ENCODE data around the gene IL31.
A peak's percentile ranks its signal among the peaks of the same experiment; 100 is the strongest.
"Not testable (repeated sequence)": the region's sequence is repeated elsewhere in the genome, so short reads cannot be mapped to it uniquely, and the experiment has no call there.

IL31 gene

DNA sequence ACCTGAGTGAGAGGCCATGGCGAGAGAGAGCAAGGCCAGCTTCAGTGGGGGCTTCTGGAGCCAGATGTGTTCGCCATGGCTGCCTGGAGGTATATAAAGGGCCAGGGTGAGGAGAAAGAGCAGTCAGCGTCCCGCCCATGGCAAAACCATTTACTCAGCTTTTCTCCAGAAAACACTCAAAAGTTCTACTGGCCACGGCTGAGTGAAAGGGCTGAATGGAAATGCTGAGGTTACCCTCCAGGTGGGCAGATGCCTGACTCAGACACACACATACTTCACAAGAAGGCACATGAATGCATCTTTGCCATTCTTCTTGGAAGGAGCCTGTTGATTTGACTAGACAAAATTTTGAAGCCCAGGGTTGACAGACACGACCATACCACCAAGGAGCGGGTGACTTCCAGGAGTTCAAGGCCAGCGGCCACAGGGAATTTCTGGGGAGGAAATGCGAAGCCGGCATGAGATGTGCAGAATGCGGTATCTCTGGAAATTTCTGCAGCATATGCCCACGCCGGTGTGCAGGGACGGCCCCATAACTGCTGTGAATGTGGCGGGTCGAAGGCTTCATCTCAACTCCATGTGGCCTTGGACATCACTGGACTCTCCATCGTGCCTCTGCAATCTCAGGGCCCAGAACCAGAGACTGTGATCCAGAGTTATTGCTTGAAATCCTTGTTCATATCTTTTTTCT lies at the start of gene IL31:
Gene IL31 (minus strand): TSS at position 67 of the 691 bp plus-strand sequence. CDS start 49 bp downstream, at position 18.
- H3K4me3 ChIP-seq (ENCODE audit: low read depth, low read length) = no peak within 1 kb of the TSS
- DNase-seq (ENCODE audit: low read depth) = no peak

DNA sequence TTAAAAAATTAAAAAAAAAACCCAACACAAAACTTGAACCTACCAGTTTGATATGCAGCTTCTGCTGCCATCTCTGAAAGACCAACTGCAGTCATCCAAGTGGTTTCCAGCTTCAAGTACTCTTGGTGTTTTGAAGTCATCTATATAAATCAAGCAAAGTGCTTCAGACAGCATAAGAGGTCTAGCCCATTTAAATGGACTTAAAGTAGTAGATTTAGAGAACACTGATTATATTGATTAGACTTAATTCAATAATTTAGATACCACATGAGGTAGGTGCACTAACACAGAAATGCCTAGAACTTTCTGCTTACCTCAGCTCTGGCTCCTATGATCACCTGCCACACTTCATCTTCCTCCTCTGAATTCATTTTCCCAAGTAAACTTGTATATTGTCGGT lies 42.4 kb upstream of the IL31 start:
- no peak for DNase-seq (ENCODE audit: low read depth)
- no peak overlapping the region for H3K4me3 ChIP-seq (ENCODE audit: low read depth, low read length)

DNA sequence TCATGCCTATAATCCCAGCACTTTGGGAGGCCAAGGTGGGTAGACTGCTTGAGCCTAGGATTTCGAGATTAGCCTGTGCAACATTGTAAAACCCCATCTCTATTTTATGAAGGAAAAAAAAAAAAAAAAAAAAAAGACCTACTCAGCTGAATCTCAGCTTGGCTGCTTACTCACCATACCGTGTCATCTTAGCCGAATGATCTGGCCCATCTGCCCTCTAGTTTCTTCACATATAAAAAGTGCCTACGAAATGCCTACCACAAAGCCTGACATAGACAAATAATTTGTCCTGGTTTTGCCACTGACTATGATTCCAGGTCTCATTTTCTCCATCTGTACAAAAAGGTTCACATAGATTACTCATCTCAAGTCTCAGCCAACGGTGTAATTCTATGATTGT lies 41.8 kb upstream of the IL31 start:
- no peak overlapping the region for H3K4me3 ChIP-seq (ENCODE audit: low read depth, low read length)
- DNase-seq (ENCODE audit: low read depth) = no peak

DNA sequence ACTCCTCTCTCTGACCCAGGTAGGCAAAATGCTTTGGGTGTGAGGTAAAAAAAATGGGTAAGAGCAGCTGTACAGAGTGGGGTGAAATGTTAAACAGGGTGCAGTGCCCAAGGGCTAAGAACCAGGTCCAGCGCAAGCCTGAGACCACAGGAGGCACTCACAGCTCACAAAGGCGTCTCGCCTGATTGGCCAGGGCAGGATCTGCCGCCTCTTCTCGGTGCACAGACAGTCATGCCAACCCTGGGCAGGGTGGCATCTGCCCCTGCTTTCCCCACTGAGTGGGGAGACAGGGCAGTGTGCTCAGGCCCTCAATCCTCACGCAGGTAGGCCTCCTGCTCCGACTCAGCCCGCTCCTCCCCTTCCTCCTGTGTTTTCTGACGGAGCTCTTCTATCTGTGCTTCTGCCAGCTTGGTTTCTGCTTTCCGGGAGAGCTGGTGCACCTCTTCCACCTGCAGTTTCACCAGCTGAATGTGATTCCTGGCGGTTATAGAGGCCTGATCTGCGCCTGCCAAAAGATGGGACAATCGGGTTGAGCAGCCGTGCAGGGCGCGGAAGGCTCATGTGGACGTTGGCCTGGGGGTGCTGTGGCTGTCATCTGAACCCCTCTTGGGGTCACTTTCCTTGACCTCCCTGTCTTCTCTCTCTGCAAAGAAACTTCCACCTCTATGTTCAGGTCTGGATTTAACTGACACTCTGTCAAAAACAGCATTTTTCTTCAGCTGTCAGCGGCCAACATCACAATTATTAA lies 34.2 kb upstream of the IL31 start:
- H3K4me3 ChIP-seq (ENCODE audit: low read depth, low read length) = no peak overlapping the region
- DNase-seq (ENCODE audit: low read depth) = no peak

DNA sequence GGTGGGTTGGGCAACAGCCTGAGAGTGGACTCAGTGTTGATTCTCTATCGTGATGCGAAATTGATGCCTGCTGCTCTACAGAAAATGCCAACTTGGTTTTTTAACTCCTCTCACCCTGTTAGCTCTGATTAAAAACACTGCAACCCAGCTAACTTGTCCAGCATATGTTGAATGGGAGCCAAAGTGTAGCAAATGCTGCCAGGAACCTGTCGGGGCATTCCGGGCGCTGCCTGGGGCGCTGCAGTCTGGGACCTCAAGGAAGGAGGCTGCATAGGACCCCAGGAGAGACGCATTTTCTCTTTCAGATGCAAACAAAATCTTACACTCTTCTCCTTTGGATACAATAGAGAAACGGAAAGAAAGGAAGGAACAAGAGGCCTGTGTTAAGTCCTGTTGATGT lies 33.4 kb upstream of the IL31 start:
- H3K4me3 ChIP-seq (ENCODE audit: low read depth, low read length) = no peak overlapping the region
- DNase-seq (ENCODE audit: low read depth) = no peak

DNA sequence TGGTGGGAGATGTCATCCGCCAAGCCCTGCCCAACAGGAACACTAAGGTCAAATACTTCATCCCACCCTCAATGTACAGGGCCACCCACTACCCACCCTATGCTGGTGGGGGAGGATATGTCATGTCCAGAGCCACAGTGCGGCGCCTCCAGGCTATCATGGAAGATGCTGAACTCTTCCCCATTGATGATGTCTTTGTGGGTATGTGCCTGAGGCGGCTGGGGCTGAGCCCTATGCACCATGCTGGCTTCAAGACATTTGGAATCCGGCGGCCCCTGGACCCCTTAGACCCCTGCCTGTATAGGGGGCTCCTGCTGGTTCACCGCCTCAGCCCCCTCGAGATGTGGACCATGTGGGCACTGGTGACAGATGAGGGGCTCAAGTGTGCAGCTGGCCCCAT lies 33.0 kb upstream of the IL31 start:
- H3K4me3 ChIP-seq (ENCODE audit: low read depth, low read length) = no peak overlapping the region
- no peak for DNase-seq (ENCODE audit: low read depth)

DNA sequence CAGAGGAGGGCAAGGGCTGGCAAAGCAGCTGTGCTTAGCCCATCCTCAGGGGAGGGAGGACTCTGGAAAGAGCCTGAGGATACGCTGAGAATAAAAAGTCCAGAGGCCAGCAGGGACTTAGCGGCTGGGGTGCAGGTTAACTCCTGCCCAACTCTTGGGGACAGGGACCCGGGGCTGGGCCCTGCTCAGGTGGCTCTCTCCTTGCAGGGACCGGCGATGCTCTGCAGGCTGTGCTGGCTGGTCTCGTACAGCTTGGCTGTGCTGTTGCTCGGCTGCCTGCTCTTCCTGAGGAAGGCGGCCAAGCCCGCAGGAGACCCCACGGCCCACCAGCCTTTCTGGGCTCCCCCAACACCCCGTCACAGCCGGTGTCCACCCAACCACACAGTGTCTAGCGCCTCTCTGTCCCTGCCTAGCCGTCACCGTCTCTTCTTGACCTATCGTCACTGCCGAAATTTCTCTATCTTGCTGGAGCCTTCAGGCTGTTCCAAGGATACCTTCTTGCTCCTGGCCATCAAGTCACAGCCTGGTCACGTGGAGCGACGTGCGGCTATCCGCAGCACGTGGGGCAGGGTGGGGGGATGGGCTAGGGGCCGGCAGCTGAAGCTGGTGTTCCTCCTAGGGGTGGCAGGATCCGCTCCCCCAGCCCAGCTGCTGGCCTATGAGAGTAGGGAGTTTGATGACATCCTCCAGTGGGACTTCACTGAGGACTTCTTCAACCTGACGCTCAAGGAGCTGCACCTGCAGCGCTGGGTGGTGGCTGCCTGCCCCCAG lies 32.3 kb upstream of the IL31 start:
- no peak overlapping the region for H3K4me3 ChIP-seq (ENCODE audit: low read depth, low read length)
- DNase-seq (ENCODE audit: low read depth) = no peak

DNA sequence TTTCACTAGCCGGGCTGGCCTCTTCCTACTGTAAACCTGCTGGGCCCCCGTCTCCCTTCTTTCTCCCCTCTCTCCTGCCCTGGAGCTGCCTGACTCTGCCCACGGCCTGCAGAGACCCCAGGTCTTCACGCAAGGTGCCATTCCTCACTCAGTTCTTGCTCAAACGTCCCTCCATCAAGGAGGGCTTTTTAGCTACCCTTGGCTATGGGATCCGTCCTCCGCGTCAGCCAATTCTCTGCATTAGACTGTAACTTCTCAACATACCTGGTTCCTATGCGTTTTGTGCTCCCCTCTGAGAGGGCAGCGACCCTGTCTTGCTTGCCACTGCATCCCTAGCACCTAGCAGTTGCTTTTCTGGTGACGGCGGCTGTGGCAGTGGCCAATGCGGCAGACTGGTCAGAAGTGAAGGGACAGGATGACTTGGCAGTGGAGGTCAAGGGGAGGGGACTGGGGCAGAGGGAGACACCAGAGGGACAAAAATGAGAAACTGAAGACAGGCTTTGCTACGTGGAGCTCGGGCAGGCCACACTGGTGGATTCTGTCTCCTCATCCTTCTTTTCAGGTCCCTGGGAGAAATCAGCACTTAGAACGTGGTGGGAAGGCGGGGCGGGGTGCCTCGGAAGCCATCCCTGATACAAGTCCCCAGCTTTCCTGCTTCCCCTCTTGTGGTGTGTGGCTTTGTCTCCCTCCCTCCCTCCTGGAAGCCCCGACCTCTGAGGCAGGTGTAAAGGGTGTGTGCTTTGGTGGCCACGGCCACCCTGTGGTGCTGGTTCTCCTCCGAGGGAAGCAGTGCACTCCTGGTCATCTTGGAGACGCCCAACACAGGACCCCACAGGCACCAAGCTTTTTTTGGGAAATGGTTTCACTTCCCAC lies 31.3 kb upstream of the IL31 start:
- no peak overlapping the region for H3K4me3 ChIP-seq (ENCODE audit: low read depth, low read length)

DNA sequence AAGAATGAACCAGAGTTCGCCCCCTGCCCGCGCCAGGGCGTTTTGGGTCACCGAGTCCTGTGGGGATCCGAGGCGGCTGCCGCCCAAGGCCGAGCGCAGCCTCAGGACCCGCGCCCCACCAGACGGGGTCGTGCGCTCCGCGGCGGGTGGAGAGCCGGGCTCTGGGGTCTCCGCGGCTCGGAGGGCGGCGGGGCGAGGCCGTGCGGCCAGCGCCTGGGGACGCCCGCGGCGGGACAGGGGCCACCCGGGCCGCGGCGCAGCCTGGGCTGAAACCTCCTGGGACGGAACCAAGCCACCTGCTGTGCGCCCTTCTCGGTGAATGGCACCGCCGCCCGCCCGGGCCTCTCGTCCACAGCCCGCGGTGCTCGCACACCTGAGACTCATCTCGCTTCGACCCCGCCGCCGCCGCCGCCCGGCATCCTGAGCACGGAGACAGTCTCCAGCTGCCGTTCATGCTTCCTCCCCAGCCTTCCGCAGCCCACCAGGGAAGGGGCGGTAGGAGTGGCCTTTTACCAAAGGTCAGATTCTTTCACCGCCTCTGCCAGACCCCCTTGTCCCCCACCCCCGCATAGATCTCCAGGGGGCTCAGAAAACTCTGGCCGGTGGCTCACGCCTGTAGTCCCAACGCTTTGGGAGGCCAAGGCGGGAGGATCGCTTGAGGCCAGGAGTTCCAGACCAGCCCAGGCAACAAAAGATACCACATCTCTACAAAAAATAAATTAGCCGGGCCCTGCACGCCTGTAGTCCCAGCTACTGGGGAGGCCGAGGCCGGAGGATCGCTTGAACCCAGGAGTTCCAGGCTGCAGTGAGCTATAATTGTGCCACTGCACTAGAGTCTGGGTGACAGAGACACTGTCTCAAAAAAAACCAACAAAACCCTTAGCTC lies 30.4 kb upstream of the IL31 start:
- H3K4me3 ChIP-seq (ENCODE audit: low read depth, low read length) = peak overlapping the region; percentile 60
- no peak for DNase-seq (ENCODE audit: low read depth)

More for the DNA sequence above, 31.3 kb upstream of the IL31 start:
- DNase-seq (ENCODE audit: low read depth) = no peak

DNA sequence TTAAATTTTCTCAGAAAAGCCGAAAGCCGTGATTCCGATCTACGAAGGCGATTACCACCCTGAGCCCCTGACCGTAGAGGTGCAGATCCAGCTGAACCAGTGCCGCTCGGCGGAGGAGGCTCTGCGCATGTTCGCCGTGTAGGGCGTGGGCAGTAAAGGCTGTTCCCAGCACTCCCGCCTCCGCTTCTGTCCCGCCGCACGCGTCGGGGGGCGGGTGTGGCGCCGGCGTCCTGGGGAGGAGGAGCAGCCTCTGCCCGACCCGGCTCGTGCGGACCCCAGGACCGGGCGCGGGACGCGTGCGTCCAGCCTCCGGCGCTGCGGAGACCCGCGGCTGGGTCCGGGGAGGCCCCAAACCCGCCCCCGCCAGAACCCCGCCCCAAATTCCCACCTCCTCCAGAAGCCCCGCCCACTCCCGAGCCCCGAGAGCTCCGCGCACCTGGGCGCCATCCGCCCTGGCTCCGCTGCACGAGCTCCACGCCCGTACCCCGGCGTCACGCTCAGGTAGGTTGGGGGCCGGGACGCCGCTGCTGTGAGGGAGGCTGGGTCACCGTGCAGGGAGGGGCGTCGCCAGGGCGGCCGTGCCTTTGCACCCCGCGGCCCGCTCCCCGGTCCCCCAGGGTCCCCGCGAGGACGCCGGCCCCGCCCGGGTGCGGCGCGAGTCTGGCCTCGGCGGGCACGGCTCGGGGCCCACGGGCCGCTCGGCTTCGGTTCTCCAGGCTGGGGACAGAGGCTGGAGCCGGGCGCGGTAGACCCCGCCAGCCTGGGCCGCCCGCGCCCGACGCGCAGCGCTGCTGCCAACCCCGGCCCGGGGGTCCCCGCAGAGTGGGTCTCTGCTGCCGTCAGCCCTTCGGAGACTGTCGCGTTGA lies 29.5 kb upstream of the IL31 start, which contains the start of gene B3GNT4:
Gene B3GNT4 (plus strand): TSS at position 409 of the 866 bp plus-strand sequence. CDS start 910 bp downstream, outside the sequence.
- peak within 1 kb of the TSS; percentile 60 for H3K4me3 ChIP-seq (ENCODE audit: low read depth, low read length)
- no peak for DNase-seq (ENCODE audit: low read depth)

DNA sequence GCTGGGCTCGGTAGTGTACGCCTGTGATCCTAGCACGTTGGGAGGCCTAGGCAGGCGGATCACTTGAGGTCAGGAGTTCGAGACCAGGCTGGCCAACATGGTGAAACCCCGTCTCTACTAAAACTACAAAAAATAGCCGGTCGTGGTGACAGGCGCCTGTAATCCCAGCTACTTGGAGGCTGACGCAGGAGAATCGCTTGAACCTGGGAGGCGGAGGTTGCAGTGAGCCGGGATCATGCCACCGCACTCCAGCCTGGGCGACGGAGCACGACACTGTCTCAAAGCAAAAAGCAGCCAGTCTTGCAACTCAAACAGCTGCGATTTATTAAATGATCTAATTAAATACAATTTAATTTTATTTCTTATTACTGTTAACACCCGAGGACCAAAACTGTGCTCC lies 28.8 kb upstream of the IL31 start:
- H3K4me3 ChIP-seq (ENCODE audit: low read depth, low read length) = peak overlapping the region; percentile 60
- DNase-seq (ENCODE audit: low read depth) = not testable (repeated sequence)

DNA sequence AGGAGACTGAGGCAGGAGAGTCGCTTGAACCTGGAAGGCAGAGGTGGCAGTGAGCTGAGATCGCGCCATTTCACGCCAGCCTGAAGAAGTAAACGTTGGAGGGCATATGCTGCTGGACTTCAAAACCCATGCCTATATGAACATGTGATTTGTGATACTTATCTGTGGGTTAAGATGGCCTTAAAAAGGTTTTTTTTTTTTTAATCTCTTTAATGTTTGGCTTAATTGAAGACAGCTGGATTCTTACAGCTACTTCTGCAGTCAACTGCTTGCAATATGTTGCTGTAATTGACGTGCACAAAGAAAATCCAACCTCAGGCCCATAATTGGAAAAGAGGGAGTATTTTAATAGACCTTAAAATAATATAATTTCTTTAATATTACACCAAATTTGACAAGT lies 28.0 kb upstream of the IL31 start:
- no peak overlapping the region for H3K4me3 ChIP-seq (ENCODE audit: low read depth, low read length)
- no peak for DNase-seq (ENCODE audit: low read depth)

DNA sequence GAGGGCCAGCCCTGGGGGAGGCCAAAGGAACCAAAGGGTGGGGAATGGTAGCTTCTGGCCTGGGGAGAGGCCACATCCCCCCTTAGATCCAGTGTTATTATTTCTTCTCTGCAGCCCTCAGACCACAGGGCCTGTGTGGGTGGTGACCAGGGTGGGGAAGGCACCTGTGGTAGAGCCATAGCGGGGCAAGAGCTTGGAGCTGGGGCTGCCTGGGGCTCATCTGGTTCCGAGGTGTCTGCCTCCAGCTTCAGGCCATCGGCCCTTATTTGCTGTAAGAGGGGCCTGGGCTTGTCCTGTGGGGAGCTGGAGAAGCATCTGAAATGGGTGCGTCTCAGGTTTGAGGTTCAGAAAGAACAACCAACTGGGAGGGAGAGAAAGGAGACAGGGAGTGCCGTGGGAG lies 27.4 kb upstream of the IL31 start:
- no peak overlapping the region for H3K4me3 ChIP-seq (ENCODE audit: low read depth, low read length)
- no peak for DNase-seq (ENCODE audit: low read depth)

DNA sequence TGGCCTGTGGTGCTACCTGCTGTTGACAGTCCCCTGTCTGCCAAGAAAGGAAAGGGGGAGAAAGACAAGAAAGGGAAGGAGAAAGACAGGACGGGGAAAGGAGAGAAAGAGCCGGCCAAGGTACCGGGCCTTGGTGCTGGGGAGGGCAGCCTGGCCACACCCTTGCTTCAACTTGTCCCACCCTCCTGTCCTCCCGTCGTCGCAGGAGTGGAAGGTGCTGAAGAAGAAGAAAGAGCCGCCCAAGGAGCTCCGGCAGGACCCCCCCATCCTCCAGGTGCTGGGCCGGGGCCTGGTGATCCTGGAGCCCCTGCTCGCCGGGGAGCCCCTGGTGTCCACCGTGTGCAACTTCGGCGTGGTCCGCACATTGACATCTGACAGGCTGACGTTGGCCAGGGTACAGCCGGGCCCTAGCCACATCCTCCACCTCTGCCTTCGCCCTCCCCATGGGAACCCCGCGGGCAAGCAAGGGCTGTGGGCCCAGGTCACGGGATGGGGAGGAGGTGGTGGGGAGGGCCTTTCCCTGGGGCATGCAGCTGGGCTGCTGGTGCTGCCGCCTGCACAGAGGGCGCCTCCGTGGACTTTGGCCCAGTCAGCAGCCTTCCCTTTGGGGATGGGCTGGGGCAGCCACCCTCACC lies 26.6 kb upstream of the IL31 start:
- H3K4me3 ChIP-seq (ENCODE audit: low read depth, low read length) = no peak overlapping the region
- no peak for DNase-seq (ENCODE audit: low read depth)

DNA sequence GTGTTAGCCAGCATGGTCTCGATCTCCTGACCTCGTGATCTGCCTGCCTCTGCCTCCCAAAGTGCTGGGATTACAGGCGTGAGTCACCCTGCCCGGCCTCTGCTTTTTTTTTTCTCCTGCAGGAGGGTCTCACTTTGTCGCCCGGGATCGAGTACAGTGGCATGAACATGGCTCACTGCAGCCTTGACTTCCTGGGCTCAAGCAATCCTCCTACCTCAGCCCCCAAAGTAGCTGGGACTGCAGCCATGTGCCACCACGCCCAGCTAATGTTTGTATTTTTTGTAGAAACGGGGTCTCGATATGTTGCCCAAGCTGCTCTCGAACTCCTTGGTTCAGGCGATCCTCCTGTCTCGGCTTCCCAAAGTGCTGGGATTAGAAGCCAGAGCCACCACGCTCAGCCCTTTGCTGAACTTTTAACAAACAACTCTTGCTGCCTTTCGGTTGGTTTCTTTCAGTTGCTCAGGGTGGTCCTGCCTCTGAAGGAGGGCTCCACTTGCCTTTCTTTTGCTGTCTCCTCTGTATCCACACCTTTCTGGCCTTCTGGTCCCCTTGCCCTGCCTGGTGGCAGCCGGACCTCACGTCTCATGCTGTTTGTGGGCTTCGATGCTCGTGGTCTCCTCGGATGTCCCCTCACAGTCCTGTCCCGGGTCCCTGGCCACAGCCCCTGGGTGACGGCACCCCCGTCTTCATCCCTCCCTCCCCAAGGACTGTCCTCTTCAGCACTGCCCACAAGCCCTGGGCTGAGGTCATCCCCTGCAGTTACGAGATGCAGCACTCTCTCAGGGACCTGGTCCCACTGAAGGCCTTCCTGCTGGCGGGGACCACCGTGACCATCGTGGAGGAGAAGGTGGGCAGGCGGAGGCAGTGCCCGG lies 25.7 kb upstream of the IL31 start:
- DNase-seq (ENCODE audit: low read depth) = no peak
- H3K4me3 ChIP-seq (ENCODE audit: low read depth, low read length) = no peak overlapping the region

DNA sequence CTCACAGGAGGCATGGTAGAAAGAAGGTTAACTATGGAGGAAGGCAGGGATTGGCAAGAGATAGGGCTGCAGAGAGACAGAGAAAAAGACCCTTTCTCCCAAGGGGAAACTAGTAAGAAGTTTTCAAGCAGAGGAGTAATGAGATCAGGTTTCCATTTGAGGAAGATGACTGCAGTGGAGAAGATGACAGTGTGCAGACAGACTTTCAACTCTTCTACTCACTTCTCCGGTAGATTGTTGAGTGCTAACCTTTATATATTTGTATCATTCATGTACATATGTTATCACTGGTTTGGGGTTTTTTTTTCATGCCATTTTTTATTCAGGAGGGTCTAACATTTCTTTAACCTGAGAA lies 23.6 kb upstream of the IL31 start:
- no peak for DNase-seq (ENCODE audit: low read depth)

More for the DNA sequence above, 23.6 kb upstream of the IL31 start:
- H3K4me3 ChIP-seq (ENCODE audit: low read depth, low read length) = no peak overlapping the region

Measured in skeletal muscle cell (primary cell).